CD4-positive, alpha-beta T cell treated with Interleukin-12 subunit alpha and Interleukin-12 subunit beta, for 1 hour (primary cell): ENCODE results near the gene NUDT6.
"Not testable (repeated sequence)": the region's sequence is repeated elsewhere in the genome, so short reads cannot be mapped to it uniquely, and the experiment has no call there.

Experiments used
- DNase-seq: peaks from one replicate; pipeline ENCODE4 v3.0.0-alpha.2; 2020

Gene NUDT6

DNA sequence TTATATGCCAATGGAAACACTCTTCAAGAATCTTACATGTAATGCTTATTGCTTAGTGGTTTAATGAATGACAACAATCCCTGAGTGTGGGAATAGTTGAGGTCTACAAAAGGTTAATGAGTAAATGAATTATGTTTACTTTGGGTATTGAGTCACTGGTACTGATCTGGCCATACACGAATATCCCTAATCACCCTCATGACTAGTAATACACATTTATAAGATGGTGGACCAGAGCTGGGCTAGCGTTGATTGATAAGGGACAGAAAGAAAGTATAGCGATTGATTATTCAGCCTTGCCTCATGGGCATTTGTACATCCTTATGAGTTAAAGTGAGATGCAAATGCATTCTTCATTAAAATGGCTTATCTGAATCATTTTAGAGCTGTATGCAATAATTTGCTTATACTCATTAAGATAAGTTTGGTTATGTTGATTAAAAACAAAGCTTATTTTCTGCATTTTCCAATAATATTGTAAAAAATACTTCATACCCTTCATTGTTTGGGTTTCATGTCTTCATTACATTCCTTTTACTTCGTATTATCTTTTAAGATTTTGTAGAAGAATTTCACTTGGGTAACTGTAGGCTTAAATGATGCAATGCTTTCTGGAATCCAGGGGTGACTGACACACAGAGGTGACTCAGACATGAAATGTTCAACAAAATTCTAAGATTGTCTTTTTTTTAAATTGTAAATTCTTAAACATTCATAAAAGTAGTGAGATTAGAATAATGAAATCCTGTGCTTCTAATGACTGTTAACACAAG lies 48.4 kb downstream of the NUDT6 start:
- no peak for DNase-seq

DNA sequence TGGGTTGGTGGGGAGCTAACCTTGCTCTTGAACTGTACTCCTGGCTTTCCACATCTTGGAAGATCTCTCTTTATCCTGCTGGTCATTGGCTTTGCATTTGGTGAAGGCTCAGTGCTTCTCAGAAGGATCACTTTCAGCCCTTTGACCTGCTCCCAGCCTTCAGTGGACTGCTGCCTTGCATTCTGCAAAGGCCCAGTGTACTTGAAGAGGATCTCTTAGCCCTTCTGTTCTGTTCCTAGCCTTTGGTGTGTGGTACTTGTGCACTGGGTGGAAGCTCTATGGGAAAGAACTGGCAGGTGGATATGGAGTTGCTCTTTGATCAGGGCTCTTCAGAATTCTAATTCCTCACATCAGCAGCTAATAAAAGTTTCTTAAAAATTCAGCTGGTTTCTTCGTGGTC lies 49.3 kb downstream of the NUDT6 start:
- no peak for DNase-seq

DNA sequence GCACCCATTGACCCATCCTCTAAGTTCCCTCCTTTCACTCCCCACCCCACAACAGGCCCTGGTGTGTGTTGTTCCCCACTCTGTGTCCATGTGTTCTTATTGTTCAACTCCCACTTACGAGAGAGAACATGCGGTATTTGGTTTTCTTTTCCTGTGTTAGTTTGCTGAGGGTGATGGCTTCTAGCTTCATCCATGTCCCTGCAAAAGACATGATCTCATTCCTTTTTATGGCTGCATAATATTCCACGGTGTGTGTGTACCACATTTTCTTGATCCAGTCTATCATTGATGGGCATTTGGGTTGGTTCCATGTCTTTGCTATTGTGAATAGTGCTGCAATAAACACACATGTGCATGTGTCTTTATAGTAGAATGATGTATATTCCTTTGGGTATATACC lies 54.2 kb downstream of the NUDT6 start:
- not testable (repeated sequence) for DNase-seq

DNA sequence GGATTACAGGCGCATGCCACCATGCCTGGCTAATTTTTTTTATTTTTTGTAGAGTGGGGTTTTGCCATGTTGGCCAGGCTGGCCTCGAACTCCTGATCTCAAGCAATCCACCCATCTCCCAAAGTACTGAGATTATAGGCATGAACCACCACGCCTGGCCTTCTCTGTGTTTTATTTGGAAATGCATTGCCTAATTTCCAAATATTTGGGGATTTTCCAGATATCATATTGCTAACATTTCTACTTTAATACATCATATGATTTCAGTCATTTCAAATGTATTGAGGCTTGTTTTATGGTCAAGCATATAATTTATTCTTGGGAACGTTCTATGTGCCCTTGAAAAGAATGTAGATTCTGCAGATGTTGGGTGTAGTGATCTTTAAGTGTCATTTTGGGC lies 57.0 kb downstream of the NUDT6 start:
- no peak for DNase-seq

DNA sequence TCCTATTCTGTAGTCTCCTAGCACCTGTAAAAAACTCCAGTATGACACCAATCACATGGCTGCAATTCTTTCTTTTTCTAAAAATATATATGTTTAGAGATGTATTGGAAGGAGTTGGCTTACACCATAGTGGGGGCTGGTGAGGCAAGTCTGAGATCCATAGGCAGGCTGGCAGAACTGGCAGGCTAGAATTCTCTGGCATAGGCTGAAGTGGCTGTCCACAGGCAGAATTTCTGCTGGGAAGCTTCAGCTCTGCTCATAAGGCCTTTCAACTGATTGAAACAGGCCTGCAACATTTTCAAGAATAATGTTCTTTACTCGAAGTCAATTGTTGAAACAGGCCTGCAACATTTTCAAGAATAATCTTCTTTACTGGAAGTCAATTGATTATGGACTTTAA lies 58.8 kb downstream of the NUDT6 start:
- no peak for DNase-seq

DNA sequence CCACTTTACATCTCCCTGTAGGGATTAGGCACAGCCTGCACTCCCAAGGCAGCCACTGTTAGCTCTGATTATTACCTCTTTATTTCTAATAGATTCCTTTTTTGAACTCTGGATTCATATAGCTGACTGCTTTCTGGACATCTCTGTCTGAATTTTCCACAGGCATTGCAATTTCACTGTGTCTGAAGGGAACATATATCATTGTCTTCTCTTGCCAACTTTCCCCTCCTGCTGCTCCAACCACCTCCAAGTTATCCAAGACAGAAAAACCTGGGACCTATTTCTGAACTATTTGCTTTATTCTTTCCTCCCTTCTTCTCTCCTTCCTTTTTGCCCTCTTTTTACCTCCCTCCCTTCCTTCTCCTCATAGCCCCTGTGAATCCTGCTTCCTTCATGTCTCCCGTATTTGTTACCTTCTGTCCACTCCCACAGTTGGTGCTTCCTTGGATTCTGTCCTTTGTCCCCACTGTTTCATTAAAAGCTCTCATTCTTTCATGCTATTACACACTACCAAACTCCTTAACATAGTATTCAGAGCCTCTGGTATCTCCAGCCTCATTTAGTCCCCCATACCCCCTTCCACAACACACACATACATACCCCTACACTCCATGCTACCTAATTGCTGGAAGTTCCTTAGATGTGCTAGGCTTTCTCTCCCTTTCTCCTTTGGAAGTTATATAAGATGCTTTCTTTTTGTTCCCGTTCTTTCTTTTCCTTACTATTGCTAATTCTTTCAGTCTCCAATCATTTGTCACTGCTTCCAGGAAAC lies 61.0 kb downstream of the NUDT6 start:
- DNase-seq = no peak

DNA sequence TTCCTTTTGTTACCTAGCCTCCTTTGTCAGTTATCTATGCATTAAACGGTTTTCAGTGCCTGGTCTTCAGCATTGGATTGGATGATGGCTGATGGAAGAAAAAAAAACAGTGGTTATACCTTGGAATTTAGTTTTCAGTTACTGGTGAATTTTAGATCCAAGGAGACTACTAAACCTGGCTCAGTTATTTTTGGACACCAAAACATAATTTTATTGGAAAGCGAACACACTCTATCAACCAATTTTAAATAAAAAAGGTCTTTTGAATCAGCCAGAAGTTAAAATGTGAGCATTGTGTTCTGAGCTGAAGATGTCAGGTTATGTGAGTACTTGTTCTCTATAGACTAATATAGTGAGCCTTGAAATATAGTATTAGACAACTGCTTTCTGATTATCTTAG lies 63.7 kb downstream of the NUDT6 start:
- no peak for DNase-seq

DNA sequence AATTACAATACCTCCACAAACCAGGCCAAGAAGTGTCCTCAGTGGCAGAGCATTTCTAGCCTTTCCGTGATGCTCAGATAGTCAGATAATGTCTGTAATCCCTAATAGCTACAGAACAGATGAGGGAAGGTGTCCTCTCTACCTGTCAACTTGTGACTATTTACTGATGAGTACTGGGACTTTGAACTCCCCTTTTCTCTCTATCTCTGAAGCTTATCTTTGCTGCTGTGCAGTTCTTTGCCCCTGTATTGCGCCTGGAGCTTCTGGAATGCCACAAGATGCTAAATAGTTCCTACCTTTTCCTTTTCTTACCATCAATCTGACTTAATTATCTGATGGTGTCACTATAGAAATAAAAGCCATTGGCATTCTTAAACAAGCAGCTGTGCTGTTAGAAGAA lies 65.2 kb downstream of the NUDT6 start:
- DNase-seq = no peak

DNA sequence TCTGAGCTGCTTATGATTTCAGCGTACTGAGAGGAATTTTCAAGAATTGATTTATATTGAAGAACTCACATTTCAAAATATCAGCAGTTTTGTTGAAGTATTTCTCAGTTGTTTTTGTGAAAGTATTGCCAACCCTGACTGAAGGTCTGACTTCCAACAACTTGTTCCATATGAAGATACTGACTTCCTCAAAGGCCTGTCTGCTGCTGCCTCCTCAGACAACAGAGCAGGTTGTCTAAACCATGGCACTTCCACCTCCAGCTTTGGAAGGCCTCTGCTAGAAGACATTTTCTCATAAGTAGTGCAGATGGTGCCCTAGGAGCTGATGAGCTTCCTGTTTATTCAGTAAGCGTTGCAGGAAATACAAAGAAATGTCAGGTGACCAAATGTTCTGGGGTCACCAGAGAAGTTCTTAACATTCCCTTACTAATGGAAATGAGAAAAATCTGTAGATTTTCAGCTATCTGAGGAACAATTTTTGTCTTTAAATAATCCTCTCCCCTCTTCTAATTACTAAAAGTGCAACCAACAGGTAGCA lies 67.0 kb downstream of the NUDT6 start:
- DNase-seq = no peak

DNA sequence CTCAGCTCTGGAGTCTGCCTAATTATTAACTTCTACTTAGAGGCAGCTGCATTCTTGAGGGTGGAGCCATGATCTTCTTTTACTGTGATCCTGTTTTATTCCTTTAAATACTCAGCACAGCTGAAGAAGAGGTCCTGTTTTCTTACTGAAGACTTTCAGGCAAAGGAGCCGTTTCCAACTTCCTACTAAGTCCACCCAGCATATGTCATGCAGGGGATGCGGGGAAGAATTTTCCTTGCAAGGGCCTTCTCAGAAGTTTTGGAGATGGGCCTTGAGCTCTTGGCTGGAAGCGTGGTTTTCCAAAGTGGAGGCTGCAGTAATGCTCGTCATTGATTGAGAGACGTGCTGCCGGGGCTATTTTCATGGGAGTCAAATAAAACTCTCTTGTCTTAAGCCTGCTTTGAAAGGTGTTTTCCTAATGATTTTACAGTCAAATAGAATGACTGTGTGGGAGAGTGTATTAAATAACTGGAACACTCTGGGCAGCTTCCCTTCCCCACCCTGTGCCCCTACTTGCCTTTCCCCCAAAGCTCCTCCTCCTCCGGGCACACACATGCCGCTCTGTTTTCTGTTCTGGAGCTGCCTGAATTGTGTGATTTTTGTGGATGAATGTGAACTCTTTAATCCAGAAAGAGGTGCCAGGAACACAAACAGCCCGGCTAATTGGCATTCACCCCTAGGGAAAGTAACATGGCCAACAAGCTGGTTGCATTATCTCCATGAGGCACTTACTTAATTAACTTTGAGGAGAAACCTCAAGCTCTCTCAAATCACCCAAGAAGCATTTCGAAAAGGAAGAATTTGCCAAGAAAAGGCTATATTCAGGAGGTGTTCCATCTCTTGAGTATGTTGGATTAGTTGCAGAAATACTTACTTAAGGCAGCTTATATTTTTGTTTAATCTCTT lies 67.7 kb downstream of the NUDT6 start:
- no peak for DNase-seq

DNA sequence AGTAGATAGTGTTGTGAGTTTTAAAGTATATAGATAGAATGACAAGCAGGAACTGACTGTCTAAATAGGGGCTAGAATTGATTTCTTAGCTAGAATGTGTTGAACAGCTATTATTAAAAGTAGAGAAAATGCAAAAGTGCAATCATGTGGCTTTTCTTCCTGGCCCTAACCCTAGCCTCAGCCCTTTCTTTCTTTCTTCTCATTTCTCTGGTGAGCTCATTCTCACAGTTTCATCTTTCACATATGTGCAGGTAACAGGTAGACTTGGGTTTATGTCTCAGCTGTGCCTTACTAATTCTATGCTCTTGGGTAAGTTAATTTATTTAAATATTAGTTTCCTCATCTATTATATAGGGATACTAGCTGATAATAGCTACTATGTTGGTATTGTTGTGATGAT lies 70.8 kb downstream of the NUDT6 start:
- DNase-seq = no peak

DNA sequence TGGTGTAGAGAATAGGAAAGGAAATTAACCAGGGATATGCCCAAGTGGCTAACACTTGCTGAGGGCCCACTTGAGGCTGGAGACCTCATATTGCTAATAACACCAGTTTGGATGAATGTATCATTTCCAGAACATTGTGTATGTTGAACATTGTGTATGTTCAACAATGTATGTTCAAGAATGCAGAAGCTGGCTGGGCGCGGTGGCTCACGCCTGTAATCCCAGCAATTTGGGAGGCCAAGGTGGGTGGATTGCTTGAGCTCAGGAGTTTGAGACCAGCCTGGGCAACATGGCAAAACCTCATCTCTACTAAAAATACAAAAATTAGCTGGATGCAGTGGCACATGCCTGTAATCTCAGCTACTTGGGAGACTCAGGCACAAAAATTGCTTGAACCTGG lies 72.6 kb downstream of the NUDT6 start:
- not testable (repeated sequence) for DNase-seq

DNA sequence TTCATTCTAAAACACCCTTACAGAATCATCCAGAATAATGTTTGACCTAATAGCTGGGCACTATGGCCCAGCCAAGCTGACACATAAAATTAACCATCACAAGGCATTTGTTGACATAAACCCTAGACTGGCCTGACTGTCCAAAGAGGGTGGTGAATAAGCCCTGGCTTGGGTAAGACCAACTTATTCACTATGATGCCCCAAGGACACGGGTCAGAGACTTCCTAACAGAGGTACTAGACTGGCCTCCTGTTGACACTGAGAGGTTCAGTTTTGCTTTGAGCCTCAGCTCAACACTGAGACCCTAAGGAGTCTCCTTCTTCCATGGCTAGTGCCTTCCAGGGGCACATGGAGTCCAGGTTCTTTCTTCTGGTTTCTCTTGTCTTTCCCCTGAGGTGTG lies 74.5 kb downstream of the NUDT6 start:
- no peak for DNase-seq

DNA sequence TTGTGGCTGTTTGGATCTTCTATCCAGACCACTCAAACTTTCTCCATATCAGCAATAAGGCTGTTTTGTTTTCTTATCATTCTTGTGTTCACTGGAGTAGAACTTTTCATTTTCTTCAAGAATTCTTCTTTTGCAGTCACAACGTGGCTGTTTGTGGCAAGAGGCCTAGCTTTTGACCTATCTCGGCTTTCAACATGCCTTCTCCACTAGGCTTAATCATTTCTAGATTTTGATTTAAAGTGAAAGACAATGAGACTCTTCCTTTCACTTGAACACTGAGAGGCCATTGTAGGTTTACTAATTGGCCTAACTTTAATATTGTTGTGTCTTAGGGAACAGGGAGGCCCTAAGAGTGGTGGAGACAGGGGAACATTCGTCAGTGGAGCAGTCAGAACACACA lies 76.6 kb downstream of the NUDT6 start:
- no peak for DNase-seq

DNA sequence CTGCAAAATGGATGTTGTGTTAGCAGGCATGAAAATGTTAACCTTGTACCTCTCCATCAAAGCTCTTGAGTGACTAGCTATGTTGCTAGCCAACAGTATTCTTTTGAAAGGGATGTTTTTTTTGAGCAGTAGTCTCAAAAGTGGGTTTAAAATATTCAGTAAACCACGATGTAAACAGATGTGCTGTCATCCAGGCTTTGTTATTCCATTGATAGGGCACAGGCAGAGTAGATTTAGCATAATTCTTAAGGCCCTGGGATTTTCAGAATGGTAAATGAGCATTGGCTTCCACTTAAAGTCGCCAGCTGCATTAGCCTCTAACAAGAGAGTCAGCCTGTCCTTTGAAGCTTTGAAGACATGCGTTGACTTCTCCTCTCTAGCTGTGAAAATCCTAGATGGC lies 77.3 kb downstream of the NUDT6 start:
- DNase-seq = no peak

DNA sequence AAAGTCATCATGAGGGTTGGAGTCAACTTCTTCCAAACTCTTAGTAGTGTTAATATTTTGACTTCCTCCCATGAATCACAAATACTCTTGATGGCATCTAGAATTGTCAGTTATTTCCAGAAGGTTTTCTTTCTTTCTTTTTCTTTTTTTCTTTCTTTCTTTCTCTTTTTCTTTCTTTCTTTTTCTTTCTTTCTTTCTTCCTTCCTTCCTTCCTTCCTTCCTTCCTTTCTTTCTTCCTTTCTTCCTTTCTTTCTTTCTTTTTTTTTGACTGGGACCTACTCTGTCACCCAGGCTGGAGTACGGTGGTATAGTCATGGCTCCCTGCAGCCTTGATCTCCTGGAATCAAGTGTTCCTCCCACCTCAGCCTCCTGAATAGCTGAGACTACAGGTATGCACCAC lies 78.0 kb downstream of the NUDT6 start:
- DNase-seq = not testable (repeated sequence)

DNA sequence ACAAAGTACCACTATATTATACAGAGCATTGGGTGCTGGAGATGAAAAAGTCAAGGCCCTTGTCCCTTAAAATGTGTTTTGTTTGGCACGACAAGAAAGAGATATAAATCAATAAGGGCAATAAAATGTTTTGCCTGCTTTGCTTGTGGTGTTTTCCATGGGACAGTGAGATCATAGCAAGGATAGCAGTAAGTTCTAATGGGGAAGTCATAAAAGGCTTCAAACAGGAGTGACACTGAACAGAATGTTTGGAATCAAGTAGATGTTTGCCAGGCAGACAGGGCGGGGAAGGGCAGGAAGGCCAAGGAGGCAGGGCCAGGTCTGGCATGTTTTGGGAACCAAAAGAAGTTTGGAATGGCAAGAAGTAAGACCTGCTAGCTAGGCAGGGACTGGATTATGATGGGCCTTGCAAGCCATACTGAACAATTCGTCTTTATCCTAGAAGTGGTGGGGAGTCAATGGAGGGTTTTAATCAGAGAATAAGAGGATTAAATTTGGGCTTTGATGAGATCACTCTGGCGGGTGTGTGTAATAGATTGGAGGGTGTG lies 79.3 kb downstream of the NUDT6 start:
- no peak for DNase-seq
